Left colon (tissue), 2 donors: Measurements from ENCODE around the gene F10. TPM values are rescaled to one million over a fixed set of nuclear protein-coding genes. Genes with fewer than 3 reads are reported as not detected.
A peak's percentile ranks its signal among the peaks of the same experiment; 100 is the strongest.
"Not testable (repeated sequence)": the region's sequence is repeated elsewhere in the genome, so short reads cannot be mapped to it uniquely, and the experiment has no call there.

Experiments used
- ATAC-seq: fragments of 200-7000 bp; cut with Tn5 transposase; one replicate; pipeline ENCODE4 v1.9.1; 2020; ENCODE audit warnings: mild to moderate bottlenecking, moderate library complexity
- DNase-seq, 2 donors: peaks; one replicate each; pipeline ENCODE4 v3.0.0-alpha.2; 2020
- intact Hi-C, 2 donors: fragments of 100-400 bp; cut with DNase I in 1 of 2; cut with micrococcal nuclease in 1 of 2; formaldehyde crosslinking; loops; one replicate each; pipeline versions ENCODE4 v1.11.2 to v1.14.0; 2022; cut with DNase I, micrococcal nuclease
- total RNA-seq, 2 donors: library from RNA; stranded (reverse); fragmentation: NEBNext Ultra II Directional; extraction: Animal tissue kit (Norgen Biotek cat#: 25700); gene quantifications; one replicate each; pipeline ENCODE4 v1.2.1, GENCODE V29; 2021
- donor health status: DM: no; HTN: no; CAD: no.
- donor health status: DM: yes; HTN: yes; CAD: no.

Gene F10
- total RNA-seq, 2 donors from 2014 or later: 1.6 to 4.7 TPM

DNA sequence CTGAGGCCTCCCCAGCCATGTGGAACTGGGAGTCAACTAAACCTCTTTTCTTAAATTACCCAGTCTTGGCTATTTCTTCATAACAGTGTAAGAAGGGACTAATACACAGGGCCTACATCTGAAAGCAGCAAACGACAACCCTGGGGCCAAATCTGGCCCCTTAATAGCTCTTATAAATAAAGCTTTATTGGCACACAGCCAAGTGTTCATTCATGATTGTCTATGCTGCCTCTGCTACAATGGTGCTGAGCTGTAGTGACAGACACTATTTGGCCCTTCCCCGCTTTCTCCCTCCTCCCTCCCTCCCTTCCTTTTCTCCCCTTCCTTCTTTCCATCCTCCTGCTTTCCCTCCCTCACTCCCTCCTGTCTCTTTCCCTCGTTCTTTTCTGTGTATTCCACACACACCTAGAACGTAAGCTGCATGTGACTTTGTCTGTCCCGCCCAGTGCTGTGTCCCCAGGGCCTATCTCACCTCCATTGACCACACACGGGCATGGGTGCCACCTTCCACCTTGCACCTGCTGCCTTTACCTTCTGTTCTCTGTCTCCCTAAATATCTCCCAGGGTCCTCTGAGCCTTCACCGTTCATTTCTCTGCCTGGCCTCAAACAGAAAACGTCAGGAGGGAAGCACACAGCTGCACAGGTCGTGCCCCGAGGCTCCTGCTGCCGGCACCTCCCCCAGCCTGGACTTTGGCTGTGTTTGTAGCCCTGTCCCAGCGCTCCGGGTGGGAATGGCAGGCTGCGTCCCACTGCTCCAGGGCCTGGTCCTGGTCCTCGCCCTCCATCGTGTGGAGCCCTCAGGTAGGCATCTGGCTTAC is 35.5 kb downstream of the F10 start, which contains the start of gene PROZ:
Gene PROZ (plus strand): TSS at position 720 of the 819 bp plus-strand sequence. CDS start 13 bp downstream, at position 733.
- ATAC-seq (peak; percentile 29), DNase-seq (no peak)
- intact Hi-C loops: no loop called here

DNA sequence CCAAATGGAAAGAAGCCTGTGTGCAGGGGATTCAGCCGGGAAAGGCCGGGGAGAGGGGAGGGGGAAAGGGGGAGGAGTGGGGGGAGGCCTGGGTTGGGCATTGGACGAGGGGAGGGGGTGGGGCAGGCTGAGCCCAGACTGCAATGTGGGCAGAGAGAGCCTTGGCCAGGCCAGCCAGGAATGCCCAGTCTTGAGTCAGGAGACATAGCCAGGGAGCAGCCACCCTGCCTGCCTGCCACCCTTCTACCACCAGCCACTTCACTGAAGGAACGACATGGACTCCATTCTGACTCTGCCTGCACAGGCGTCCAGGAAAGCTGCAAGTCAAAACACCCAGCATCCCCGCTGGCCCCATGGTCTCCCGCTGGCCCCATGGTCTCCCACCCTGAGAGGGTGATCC is 36.3 kb downstream of the F10 start:
- no peak for DNase-seq
- no peak for ATAC-seq
- intact Hi-C loops: no loop called here

DNA sequence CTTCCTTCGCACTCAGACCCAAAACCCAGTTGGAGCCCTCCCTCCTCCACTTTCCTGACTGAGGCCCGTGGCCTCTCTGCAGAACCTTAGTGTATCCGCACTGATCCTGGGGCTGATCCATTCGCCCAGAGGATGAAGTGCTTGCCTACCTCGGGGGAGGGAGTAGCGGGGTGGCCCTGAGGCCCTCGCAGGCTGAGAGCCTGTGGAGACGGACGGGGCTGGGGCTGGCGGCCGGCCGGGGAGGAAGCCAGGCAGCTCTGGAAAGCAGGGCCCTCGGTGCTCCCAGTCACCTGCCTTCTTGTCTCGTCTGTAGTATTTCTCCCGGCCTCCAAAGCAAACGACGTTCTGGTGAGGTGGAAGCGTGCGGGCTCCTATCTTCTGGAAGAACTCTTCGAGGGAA is 37.1 kb downstream of the F10 start:
- no peak for DNase-seq
- no peak for ATAC-seq
- intact Hi-C loops: no loop called here

DNA sequence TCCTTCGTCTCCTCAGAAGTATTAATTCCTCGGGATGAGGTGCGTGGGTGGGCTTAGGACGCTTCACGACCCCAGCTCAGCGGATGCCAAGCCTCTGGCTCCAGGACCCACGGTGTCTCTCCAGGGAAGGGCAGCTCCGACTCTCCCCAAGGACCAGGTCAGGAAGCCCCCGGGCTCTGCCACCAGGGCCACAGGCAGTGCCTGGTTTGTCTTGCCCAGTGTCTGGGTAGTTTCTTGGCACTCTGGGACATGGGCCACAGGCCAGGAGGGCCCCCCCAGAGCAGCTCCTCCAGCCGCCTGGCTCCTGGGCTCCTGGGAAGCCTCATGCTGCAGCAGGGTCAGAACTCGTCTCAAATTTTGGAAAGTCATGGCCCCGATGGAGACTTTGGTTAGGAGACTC is 38.4 kb downstream of the F10 start:
- no peak for ATAC-seq
- intact Hi-C loops: no loop called here
- no peak for DNase-seq

DNA sequence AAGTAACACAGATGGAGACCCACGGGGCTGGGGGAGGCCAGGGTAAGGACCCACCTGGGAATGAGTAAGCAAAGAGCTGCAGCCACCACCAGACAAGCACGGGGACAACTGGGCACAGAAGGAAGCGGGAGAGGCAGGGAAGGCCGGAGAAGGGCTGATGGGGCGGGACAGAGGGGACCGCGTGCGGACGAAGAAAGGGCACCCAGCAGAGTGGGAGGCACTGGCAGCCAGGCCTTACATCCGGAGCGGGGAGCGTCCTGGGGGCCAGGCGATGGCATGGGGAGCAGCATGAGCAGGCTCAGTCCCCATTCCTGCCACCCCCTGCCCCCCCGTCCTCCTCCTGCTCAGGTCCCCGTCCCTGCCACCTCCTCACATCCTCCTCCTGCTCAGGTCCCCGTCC is 38.8 kb downstream of the F10 start:
- DNase-seq (no peak), ATAC-seq (no peak)
- intact Hi-C loops: no loop called here

DNA sequence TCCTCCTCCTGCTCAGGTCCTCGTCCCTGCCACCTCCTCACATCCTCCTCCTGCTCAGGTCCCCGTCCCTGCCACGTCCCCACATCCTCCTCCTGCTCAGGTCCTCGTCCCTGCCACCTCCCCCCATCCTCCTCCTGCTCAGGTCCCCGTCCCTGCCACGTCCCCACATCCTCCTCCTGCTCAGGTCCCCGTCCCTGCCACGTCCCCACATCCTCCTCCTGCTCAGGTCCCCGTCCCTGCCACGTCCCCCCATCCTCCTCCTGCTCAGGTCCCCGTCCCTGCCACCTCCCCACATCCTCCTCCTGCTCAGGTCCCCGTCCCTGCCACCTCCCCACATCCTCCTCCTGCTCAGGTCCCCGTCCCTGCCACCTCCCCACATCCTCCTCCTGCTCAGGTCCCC is 39.4 kb downstream of the F10 start:
- intact Hi-C loops, DNase-seq, ATAC-seq: not testable (repeated sequence)

DNA sequence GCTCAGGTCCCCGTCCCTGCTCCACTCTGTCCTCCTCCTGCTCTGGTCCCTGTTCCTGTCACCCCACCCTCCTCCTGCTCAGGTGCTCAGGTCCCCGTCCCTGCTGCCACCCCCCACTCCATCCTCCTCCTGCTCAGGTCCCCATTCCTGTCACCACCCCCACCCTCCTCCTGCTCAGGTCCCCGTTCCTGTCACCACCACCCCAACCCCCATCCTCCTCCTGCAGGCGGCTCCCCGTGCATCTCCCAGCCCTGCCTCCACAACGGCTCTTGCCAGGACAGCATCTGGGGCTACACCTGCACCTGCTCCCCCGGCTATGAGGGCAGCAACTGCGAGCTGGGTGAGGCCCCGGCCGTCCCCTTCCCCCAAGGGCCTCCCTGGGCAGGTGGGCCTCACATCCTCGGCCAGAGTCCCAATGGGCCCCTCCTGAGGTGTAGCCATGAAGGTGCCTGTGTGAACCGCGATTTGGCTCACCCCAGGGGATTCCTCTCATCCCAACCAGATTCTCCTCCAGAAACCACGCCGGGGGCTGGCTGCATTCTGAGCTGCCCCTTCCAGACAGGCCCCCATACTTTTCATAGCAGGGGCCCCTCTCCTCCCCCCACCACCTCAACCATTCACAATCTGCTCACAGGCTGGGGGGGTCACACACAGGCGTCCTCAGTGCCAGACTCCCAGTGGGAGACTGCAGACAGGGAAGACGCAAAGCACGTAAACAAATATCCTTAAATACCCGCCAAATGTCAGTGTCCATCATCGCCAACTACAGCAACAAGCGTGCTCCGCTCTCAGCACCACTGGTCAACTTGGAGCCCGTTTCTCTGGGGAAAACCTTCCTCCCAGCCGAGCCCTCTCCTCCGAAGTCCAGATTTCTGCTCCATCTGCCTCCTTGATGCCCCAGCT is 40.4 kb downstream of the F10 start:
- ATAC-seq (no peak), DNase-seq (no peak)
- intact Hi-C loops: no loop called here

DNA sequence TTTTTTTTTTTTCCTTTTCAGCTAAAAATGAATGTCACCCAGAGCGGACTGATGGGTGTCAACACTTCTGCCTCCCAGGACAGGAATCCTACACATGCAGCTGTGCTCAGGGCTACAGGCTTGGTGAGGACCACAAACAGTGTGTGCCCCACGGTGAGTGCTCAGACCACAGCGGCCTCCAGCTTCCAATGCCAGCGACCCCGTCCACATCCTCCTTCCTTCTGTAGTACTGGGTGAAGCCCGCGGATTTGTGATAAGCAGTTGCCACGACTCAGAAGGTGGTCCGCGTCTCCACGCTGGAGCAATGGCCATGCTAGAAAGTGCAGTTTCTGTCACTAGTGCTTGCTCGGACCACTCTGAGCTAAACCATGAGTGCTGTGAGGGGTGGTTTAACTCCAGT is 41.9 kb downstream of the F10 start:
- DNase-seq: no peak
- intact Hi-C loops: no loop called here
- ATAC-seq: no peak

DNA sequence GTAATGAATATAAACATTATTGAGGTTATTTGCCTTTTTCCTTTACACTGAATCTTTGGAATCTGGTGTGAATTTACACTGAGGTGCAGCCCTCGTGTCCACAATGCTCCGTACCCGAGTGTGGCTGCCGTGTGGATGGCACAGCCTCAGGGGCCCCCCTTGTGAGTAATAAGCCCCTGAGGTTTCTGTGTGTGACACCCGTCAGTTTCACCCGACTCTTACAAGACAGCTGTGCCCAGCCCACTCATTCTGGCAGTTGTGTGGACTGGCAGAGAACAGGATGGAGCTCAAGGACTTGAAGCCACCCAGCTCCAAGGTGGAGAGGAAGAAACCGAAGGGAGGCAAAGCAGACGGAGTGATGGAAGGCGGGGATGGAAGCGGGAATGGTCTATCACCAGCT is 43.7 kb downstream of the F10 start:
- no peak for ATAC-seq
- no peak for DNase-seq
- intact Hi-C loops: no loop called here

DNA sequence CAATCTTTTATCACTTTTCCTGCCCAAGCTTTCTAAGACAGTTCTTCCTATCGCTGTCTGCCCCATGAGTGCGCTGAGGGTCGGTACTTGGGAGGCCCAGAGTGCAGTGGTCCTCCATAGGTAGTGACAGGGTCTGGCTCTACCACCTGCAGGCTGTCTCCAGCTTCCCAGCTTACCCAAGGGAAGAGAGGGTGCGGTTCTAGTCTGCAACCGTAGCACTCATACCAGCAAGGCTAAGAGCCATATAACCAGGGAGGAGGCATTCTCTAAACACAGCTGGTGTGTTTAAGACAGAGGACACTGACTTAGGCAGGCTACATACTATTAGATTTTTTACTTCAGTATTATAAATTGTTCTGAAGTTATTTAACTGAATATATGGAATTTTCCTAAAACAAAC is 44.1 kb downstream of the F10 start:
- intact Hi-C loops: no loop called here
- ATAC-seq (peak; percentile 91), DNase-seq (peak in 1 of 2 donors; percentile 53)

DNA sequence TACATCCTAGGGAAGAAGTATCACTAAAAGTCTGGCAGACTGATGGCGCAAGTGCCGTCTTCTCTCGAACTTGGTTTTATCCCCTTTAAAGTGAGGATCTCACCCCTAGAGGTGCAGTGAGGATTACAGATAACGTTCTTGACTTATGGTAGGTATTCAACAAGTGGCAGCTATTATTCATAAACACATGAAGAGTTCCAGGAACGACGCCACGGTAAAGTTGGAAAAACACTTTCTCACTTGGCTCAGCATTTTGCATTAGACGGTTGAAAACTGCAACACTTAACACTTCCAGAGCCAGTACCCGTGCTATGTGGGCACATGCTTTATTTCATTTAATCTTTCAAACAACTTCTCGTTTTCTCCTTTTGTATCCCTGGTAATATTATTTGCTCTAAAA is 44.6 kb downstream of the F10 start:
- DNase-seq: no peak
- intact Hi-C loops: no loop called here
- ATAC-seq: peak; percentile 33

DNA sequence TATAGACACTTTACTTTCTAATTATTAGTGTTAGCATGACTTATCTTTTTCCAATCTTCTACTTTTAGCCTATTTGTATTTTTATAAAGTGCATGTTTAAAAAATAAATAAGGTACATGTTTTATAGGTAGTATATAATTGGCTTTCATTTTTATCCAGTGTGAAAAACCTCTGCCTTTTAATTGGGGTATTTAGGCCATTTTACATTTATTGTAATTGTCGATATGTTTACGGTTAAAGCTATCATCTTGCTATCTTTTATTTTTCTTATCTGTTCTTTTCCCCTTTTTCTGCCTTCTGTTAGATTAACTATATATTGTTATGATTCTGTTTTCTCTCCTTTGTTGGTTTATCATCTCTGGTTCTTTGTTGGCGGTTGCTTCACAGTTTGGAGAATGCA is 45.0 kb downstream of the F10 start:
- intact Hi-C loops: no loop called here
- no peak for DNase-seq
- no peak for ATAC-seq

DNA sequence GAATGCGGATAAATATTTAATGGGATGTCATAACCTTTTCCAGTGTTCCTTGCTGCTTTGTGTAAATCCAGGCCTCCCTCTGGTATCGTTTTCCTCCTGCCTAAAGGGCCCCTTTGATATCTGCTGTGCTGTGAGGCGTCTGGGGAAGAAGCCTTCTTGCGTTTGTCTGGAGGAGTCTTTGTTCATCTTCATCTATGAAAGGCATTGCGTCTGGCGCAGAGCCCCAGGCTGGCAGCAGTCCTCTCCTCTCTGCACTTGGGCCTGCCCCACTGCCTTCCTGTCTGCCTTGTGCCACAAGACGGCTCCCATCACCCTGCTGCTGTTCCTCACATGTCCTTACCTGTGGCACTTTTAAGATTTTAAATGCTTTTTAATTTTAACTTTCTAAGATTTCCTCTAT is 45.6 kb downstream of the F10 start:
- intact Hi-C loops: no loop called here
- DNase-seq: no peak

DNA sequence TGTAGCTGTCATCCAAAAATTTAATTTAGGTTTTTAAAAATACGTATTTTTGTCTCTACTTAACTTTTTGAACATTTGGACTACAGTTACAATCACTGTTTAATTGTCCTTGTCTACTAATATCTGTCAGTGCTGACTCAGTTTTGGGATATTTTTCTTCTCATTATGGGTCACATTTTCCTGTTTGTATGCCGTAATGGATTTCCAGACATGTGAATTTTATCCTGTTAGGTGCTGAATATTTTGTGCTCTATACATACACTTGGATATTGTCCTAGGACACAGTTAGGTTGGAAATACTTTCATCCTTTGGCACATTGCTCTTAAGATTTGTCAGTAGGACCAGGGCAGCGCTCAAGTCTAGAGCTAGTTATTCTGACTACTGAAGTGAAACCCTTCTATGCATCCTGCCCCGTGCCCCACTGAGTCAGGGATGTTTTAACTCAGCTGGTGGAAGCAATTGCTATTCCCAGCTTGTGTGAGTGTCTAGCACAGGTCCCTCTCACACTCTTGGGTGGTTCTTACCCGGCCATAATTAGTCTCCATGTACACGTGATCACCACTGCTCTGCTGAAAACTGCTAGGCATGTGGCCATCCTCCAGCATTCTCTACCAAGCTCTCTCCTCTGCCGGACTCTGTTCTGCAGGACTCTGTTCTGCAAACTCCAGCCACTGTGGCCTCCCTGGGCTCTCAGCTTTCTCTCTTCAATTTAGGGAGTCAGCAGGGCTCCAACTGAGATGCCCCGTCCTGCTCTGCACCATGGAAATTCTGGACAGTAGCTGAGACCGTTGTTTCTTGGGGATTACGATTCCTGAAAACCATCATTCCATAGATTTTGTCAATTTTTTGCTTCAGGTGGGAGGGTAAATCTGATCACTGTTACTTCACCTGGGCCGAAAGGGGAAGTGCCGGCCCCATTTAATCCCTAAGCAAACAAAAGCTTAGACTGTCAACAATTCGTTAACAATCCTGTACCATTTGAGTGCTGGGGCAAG is 47.0 kb downstream of the F10 start:
- DNase-seq (no peak), ATAC-seq (peak; percentile 61)
- intact Hi-C loops: no loop called here

More for the DNA sequence above, 45.6 kb downstream of the F10 start:
- no peak for ATAC-seq

DNA sequence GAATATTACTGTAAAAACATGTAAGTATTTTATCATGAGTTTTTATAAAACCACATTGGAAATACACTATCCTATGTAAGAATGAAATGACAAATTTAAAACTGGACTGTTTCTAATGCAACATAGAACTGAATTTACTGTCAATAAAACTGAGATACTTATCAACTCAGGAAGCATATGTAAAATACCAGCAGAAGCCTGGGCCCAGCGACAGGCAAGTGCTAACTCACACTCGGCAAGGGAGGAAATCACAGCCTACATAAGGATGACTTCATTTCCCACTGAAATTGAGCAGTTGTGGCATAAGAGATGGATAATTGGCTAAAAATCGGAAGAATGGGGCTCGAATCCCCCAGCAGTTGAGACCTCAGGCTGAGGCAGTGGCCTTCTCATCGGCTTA is 47.9 kb downstream of the F10 start:
- no peak for DNase-seq
- peak; percentile 48 for ATAC-seq
- intact Hi-C loops: no loop called here

DNA sequence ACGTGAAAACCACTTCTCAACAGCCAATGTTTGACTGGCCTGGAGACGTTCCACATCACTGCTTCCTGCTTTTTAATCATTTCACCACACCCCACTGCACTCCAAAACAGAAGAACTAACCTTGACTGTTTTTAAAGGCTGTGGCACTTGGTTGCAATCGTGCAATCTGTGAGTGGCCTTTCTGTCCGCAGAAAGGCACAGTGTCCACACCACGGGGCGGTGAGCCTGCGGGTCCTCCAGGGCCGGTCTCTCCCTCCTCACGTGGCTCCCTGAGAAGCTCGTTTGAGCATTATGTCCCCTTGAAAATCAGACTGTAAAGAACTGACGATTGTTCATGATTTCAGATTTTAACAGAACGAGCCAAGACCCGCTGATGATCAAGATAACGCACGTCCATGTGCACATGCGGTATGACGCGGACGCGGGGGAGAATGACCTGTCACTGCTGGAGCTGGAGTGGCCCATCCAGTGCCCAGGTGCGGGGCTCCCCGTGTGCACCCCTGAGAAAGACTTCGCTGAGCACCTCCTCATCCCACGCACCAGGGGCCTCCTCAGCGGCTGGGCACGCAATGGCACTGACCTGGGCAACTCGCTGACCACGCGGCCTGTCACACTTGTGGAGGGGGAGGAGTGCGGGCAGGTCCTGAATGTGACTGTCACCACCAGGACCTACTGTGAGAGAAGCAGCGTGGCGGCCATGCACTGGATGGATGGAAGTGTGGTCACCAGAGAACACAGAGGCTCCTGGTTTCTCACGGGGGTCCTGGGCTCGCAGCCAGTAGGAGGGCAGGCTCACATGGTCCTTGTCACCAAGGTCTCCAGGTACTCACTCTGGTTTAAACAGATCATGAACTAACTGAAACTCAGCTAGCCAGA is 48.9 kb downstream of the F10 start:
- intact Hi-C loops: no loop called here
- no peak for DNase-seq
- peak; percentile 19 for ATAC-seq

DNA sequence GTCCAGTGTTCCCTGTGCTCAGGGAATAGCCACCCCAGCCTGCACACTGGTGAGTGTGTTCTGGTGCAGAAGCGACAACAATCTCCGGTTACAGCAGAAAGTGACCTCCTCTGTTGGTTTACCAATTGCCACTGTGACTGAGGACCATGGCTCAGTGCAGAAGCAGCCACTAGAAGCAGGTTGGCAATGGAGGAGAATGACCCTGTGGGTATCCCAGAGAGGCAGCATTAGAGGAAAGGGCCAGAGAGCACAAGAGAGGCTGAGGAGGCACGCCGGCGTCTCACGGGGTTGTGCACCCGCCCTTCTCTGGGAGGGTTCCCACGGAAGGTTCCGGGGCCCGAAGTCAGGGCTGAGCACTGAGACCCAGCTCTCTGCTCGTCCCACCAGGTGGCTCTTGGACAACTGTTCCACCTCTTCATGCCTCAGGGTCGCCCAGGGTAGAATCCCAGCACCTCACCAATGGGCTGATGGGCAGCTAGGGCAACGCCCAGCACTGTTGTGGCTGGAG is 49.9 kb downstream of the F10 start:
- ATAC-seq (no peak), DNase-seq (no peak)
- intact Hi-C loops: no loop called here

DNA sequence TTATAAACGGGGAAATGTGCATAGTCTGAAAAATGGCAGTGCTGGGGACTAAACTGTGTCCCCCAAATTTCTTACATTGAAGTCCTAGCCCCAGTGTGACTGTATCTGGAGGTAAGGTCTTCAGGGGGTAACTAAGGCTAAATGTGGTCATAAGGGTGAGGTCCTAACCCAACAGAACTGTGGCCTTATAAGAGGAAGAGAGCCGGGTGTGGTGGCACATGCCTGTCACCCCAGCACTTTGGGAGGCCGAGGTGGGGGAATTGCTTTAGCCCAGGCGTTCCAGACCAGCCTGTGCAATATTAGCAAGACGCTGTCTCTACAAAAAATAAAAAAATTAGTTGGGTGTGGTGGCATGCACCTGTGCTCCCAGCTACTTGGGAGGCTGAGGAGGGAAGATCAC is 53.7 kb downstream of the F10 start:
- intact Hi-C loops: no loop called here
- DNase-seq (no peak), ATAC-seq (peak; percentile 87)
